GM19395 (cell line): Measurements from ENCODE around the gene UPK3A.
"Not testable (repeated sequence)": the region's sequence is repeated elsewhere in the genome, so short reads cannot be mapped to it uniquely, and the experiment has no call there.

Experiments
- ATAC-seq: cut with Tn5 transposase; IDR thresholded peaks from one replicate; pipeline ENCODE4 v1.9.1; 2021; ENCODE audit warnings: mild to moderate bottlenecking, moderate library complexity; ENCODE audit not compliant: unreplicated experiment

Gene UPK3A

DNA sequence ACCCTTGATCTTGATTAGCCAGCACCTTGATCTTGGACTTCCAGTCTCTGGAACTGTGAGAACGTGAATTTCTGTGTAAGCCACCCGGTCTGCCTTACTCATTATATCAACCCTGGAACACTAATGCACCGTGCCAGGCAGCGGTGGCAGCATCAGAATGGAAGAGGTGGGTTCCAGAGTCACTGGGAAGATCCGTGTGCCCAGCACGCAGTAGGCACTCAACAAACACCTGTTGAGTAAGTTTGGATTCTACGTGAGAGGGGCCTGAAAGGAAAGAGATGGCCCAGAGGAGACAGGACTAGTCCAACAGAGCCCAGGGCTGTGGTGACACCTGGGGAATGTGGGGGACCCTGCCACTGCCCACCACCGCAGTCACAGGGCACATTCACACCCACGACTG lies 6.6 kb upstream of the UPK3A start:
- no peak for ATAC-seq

DNA sequence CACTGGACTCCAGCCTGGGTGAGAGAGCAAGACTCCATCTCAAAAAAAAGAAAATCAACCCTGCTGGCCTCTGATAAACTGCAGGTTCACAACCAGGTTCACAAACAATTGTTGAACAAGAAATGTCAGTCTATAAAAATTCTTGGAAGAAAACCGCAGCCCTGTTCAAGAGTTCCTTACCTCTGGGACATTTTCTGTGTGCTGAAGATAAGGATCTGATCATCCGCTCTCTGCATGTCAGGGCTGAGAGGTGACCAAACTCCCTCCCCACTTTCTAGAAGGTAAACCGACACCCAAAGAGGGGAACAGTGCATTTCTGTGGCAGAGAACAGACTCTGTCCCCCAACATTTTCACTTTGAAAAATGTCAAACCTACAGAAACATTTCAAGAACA lies 4.2 kb upstream of the UPK3A start:
- ATAC-seq, result no peak

- no peak for ATAC-seq
Observed at GRCh38 chr22:45281010-45281409, 3.7 kb upstream of the UPK3A start.

DNA sequence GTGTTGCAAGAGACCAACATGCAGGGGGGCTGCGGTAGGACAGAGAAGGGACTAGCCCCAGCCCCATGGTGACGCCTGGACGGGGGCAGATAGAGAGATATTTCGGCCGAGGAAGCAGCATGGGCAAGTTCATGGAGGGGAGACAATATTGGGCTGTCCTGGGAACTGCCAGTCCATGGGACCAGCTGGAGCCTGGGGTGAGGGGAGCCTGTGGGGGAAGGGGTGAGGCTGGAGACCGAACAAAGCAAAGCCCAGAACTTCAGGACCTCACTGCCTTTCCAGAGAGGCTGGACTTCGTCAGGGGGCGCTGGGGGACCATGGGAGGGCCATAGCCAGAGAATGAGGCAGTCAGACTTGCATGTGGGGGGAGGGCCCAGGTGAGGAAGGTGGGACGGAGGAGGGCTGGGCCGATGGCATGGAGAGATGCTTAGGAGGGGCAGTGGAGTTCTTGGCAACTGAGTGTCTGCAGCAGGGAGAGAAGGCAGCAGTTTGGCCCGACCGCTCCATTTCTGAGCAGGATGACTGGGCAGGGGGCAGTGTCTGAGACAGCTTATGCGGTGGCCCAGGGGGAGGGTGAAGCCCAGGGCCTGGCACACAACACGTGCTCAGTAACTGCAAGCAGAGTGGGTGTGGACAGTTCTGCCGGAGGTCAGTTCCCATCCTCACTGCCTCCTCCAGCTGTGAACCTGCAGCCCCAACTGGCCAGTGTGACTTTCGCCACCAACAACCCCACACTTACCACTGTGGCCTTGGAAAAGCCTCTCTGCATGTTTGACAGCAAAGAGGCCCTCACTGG lies 712 bp downstream of the UPK3A start:
- ATAC-seq, result no peak

DNA sequence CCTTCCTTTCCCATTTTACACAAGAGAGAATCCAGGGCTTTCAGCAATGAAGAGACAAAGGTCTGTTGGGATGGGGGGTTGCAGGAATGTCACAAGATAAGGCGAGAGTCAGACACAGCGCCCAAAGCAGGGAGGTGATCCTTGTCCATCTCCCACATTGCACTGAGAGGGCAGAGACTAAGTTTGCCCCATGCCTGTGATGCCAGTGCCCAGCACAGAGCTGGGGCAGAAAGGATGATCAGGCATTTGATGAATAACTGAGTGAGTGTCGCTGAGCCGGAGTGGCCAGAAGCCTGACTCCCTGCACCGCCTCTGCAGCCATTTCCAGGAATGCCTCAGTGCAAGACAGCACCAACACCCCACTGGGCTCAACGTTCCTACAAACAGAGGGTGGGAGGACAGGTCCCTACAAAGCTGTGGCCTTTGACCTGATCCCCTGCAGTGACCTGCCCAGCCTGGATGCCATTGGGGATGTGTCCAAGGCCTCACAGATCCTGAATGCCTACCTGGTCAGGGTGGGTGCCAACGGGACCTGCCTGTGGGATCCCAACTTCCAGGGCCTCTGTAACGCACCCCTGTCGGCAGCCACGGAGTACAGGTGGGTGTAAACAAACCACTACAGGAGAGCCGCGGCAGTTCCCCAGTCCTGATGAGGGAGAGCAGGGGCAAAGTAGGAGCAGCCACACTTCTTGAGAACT lies 2.3 kb downstream of the UPK3A start:
- ATAC-seq, result no peak

- no peak for ATAC-seq
Observed at GRCh38 chr22:45290410-45290936, 5.7 kb downstream of the UPK3A start.

GRCh38 chr22:45291061-45291930 lies 6.5 kb downstream of the UPK3A start:
- no peak for ATAC-seq

DNA sequence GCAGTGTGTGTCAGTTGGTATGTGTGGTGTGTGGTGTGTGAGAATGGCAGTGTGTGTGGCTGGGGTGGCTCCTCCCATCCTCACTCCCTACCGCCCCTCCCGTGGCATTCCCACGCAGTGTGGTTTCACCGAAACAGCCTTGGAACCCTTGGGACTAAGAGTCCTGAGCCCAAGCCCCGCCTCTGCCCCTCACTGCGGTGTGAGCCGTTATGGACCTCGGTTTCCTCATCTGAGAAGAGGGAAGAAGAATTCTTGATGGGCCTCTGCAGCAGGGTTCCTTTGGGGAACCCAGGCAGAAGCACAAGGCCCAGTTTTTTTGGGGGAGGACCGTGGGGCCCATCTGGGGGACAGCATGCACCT lies 7.2 kb downstream of the UPK3A start:
- ATAC-seq, result no peak

DNA sequence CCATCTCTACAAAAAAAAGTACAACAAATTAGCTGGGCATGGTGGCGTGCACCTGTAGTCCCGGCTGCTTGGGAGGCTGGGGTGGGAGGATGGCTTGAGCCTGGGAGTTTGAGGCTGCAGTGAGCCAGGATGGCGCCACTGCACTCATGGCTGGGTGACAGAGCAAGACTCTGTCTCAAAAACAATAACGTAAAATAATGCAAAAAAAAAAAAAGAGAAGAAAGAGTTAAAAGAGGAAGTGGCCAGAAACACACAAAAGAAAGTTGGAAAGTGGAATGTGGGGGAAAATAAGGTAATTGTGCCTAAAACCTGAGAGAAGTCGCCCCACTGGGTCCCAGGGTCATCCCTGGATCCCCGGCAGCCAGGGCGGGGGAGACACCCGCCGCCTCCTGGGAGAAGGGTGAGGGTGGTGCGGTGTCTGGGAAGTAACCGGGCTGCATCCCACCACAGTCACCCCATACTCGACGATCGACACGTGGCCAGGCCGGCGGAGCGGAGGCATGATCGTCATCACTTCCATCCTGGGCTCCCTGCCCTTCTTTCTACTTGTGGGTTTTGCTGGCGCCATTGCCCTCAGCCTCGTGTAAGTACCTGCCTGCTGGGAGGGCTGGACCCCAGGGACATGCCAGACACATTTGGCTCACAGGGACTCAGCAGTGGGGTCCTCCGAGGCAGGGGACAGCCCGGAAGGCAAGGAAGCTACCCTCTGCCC lies 8.1 kb downstream of the UPK3A start:
- ATAC-seq, result no peak

DNA sequence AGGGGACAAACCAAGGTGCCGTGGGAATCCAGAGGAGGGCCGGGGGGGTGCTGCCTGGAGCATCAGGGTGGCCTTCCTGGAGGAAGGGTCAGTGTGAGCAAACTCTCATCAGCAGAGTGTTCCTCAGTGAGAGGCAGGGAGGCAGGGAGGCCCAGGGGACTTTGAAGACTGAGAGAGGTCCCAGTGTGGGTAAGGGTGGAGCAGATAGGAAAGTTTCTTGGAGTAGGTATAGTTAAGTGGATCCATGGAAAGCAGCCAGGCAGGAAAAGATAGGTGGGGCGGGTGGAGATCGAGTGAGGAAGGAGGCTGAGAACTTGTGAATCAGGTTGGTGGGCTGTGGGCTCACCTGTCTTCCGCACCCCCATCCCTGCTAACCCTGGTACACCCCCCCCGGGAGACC lies 9.3 kb downstream of the UPK3A start:
- no peak for ATAC-seq

DNA sequence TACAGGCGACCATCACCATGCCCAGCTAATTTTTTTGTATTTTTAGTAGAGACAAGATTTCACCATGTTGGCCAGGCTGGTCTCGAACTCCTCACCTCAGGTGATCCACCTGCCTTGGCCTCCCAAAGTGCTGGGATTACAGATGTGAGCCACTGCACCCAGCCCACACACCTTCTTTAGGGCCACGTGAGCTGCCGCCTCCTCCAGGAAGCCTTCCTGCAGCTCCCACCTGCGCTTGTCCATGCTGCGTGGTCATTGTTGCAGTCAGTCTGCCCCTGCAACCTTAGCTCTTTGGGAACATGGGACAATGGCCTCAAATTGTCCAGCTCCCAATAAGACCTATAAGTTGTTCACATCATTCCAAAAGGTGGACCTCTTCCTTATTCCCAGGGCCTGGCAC lies 10.3 kb downstream of the UPK3A start:
- ATAC-seq, result not testable (repeated sequence)

DNA sequence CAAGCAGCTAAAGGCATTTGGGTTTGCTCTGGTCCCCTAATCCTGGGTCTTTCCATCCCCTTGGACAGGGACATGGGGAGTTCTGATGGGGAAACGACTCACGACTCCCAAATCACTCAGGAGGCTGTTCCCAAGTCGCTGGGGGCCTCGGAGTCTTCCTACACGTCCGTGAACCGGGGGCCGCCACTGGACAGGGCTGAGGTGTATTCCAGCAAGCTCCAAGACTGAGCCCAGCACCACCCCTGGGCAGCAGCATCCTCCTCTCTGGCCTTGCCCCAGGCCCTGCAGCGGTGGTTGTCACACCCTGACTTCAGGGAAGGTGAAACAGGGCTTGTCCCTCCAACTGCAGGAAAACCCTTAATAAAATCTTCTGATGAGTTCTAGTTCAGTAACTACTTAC lies 10.7 kb downstream of the UPK3A start:
- ATAC-seq, result no peak

DNA sequence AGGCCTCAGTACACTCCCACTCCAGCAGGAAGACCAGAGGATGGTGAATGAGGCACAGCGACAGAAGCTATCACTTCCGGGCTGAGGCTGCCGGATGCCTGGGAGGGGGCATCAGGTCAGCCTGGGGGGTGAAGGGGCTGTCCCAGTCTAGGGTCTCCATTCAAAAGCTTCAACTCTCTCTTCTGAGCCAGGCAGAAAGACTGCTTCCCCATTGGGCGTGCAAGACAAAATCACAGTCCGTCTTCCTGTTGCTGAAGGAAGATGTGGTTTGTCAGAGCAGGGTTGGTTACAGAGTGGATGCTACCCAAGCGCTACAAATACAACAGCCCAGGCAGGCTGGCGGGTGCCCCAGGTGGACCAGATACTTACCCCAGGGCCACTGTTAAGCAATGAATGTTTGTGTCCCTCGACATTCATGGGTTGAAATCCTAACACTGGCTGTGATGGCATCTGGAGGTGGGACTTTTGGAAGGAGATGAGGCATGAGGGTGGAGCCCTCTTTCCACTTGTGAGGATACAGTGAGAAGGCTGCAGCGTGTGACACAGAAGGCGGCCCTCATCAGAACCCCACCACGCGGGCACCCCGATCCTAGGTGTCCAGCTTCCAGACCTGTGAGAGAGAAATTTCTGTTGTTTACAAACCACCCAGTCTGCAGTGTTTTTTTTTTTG lies 12.0 kb downstream of the UPK3A start:
- ATAC-seq, result no peak

DNA sequence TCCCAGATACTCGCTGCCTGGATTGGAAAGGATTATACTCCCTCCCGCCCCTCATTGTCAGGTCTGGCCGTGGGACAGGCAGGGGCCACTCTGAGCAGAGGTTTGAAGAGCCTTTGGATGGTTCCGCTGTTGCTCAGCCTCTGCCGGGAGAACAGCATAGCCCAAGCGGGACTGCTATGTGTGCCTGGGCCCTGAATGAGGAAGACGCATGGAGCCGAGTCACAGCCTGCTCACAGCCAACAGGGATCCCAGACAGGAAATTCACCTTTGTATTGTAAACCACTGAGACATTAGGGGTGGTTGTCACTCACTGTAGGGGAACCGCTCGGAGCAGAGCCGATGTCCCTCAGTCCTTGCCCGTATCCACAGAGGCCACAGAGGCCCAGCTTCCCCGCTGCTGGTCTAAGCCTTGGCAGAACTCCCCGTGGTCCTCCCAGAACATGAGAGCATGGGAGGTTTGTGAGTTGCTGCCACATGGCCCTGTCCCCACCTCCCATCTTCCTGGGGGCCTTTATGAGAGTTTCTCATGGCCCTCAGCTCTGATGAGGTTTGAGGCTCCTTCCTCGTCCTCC lies 14.3 kb downstream of the UPK3A start:
- ATAC-seq, result no peak

DNA sequence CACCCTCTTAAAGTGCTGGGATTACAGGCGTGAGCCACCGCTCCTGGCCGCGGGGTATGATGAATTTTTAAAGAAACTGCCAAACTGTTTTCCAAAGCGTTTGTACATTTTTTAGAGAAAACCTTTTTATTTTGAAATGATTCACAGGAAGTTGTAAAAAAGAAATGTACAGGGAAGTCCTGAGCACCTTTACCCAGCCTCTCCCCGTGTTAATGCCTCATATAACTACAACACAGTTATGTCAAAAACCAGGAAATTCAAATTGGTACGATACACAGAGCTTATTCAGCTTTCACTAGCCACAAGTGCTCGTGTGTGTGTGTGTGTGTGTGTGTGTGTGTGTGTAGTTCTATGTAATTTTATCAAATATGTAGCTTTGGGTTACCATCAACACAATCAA lies 18.0 kb downstream of the UPK3A start:
- no peak for ATAC-seq

DNA sequence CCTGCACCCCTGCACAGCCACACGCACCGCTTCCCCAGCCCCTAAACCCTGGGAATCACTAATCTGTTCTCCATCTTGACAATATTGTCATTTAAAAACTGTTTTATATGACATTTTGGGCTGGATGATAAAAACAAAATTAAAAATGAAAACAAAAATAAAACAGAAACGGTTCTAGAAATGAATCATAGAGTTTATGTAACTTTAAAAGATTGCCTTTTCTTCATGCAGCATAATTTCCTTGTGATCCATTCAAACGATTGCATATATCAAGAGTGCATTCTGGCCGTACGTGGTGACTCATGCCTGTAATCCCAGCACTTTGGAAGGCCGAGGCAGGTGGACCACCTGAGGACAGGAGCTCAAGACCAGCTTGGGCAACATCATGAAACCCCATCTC lies 18.4 kb downstream of the UPK3A start:
- ATAC-seq, result no peak

DNA sequence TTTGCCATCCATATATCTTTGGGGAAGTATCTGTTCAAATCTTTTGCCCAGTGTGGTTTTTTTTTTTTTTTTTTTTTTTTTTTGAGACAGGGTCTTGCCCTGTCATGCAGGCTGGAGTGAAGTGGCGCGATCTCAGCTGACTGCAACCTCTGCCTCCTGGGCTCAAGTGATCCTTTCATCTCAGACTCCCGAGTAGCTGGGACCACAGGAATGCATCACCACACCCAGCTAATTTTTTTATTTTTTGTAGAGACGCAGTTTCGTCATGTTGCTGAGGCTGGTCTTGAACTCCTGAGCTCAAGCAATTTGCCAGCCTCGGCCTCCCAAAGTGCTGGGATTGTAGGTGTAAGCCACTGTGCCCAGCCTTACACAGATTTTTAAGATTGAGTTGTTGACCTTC lies 20.2 kb downstream of the UPK3A start:
- no peak for ATAC-seq

- ATAC-seq, result no peak
Observed at GRCh38 chr22:45305456-45306075, 20.8 kb downstream of the UPK3A start.

DNA sequence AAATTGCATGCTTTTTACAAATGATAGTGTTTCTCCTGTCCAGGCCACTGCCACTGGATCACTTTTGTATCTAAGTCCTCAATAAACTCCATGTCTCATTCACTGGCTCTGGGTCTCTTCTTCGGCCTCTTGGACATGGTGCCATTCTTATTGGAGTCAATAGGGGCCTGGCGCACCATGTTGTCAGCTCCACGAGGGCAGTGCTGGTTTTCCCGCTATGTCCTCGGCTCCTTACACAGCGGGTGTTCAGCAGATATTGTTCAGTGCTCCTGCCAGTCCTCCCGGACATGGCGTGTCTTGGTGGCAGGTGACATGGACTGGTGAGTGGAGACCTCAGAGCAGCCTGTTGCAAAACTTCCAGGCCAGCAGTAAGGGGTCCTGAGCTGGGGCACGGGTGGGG lies 21.4 kb downstream of the UPK3A start:
- ATAC-seq, result no peak
